Stimulated activated CD8-positive, alpha-beta memory T cell treated with anti-CD3 and anti-CD28 coated beads, Interleukin-7, amount 100 ng/mL, for 1 hour (primary cell): ENCODE measurements around the gene NLRP9.

Experiments used
- DNase-seq, 2 donors: peaks; one replicate each; pipeline ENCODE4 v3.0.0-alpha.2; 2020; ENCODE audit warnings: low read depth in 2 of 2

NLRP9 gene

DNA sequence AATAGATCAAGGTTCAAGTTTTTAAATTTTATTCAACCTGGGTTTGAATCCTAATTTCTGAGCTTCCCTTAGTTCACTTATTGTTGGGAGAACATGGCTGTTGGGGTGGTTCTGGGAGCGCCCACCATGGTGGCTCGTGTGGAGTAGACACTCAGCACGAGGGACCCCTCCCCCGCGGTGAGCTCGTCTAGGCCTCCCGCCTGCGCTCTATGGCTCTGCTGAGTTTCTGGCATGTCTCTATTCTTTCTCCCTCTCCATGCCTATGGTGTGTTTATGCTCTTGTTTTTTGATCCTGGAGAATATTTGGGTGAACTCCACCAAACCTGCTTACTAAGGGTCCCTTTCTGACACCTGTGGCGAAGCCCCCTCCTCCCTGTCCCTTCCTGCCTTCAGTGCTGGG lies 64.7 kb downstream of the NLRP9 start:
- no peak for DNase-seq

DNA sequence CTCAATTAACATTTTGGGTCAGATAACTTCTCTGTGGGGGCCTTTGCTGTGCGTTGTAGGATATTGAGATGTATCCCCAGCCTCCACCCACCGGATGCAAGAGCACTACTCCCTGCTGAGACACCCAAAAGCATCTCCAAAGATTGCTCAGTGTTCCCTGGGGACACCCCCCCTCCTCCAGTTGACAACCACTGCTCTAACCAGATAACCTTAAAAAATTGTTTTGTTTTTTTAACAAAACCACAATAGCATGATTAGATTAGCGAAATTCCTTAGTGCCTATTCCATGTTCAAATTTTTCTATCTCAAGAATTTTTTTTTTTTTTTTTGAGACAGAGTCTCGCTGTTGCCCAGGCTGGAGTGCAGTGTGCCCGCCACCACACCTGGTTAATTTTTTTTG lies 65.8 kb downstream of the NLRP9 start:
- DNase-seq: no peak

DNA sequence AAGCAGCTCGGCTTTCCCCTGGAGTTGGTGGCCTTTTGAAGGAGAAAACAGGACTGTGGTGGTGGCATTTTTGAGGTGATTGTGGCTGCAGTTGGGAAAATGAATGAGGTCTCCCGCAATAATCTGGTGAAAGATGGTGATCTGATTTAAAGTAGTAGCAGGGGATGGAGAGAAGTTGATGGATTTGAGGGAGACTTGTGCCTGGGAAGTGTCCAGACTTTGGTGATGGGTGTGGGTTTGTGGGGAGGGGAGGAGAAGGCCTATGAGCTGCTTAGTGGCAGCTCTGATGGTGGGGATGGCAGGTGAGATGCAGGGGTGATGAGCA lies 67.2 kb downstream of the NLRP9 start:
- DNase-seq: no peak

DNA sequence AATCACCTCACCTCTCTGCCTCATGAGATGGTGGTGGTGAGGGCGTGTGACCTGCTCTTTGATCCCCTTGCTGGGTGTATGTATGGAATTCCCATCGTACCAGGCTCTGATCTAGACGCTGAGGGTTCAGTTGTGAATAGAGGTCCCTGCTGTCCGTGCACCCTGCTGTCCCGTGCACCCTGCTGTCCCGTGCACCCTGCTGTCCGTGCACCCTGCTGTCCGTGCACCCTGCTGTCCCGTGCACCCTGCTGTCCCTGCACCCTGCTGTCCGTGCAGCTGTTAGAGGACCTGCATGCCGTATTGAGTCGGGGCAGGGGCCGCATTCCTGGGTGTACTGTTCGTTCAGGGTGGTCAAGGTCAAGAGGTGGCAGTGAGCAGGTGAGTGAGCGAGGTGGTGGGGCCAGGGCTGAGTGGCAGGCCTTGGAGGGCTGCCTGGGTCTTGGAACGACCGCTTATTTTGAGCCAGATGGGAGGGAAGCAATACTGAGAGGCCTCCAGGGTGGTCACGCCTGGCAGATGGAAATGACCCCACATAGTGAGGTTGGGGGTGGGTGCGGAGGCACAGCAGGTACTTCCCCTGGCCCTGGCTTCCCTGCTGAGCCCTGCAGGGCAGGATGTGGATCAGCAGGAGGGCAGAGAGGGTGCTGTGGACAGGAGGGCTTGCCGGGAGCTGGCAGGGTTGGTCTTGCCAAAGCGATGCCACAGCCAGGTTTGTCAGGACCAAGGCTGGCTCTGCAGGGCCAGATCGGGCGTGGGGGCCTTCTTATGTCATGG lies 67.7 kb downstream of the NLRP9 start:
- no peak for DNase-seq

DNA sequence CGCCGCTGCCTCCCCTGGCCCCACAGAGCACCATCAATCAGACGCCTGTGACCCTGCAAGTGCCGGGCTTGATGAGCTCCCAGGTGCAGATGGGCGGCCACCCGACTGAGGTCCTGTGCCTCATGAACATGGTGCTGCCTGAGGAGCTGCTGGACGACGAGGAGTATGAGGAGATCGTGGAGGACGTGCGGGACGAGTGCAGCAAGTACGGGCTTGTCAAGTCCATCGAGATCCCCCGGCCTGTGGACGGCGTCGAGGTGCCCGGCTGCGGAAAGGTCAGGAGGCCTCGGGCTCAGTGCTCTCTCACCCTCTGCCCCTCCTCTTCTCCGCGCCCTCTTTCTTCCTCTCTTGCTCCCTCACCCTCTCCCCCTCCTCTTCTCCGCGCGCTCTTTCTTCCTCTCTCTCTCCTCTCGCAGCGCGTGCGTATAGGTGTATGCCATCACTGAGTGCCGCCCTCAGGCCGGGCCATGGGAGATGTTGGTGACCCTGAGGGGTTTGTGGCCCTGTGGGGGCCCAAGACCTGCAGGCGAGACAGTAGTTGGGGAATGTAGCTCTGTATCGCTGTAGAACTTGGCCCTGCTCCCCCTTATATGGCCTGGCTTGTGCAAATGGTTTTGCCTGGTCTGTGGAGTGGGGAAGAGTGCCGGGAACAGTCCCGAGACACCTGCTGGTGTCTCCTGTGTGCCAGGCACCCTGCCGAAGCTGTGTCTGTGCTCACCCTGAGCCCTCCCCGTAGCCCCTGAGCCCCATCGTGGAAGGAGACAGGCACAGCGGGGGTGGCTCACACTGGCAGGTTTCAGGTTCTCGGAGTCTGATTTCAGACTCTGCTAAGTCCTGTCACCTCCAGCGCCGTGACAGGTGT lies 68.6 kb downstream of the NLRP9 start:
- no peak for DNase-seq

DNA sequence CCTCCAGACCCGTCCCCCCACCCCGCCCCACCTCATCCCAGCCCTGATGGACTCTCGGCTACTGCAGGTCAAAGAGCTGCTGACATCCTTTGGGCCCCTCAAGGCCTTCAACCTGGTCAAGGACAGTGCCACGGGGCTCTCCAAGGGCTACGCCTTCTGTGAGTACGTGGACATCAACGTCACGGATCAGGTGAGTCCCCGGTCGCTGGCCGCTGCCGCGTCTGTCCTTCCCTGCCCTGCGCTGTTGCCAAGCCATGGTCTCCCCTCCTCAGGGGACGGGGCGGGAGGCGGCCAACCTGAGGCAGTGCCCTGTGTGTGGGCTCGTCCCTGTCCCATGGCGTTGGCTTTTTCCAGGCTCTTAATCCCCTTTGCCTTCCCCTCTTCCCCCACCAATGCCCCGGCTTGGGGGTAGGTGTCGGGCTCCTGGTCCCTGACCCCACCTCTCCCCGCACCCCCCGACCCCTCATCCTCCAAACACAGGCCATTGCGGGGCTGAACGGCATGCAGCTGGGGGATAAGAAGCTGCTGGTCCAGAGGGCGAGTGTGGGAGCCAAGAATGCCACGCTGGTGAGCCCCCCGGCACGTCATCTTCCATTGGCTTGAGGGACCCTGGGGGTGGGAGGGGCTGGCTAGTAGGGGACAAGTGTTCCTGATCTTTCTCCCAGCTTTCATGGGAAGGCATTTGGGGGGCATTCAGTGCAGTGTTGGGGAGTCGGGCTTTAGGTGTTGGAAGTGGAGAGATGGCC lies 69.4 kb downstream of the NLRP9 start:
- no peak for DNase-seq

DNA sequence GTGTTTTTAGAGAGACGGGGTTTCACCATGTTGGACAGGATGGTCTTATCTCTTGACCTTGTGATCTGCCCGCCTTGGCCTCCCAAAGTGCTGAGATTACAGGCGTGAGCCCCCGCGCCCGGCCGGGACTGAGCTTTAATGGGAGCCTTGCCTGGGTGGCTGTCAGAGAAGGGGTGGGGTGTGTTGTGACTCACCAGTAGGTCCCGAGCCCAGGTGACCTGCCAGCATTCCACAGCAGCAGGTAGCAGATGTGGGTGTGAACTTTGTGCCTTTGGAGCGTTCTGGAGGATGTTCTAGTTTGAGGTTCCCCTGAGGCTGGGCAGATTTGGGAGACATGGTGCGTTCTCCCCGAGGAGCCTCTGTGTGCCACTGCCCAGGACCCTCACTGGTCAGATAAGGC lies 70.2 kb downstream of the NLRP9 start:
- no peak for DNase-seq

DNA sequence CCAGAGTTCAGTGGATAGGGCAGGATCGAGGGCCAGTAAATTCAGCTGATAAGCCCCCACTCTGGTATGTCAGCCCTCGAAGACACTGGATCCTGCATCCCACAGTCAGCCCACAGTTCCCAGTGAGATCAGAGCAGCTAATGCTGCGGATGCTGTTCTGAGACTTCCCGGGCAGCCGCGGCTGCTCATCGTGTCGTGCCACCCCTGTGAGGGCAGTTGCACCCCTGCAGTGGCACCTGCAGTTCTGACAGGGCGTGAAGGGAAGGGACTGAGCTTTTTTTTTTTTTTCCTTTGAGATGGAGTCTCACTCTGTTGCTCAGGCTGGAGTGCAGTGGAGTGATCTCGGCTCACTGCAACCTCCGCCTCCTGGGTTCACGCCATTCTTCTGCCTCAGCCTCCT lies 70.7 kb downstream of the NLRP9 start:
- DNase-seq: no peak

DNA sequence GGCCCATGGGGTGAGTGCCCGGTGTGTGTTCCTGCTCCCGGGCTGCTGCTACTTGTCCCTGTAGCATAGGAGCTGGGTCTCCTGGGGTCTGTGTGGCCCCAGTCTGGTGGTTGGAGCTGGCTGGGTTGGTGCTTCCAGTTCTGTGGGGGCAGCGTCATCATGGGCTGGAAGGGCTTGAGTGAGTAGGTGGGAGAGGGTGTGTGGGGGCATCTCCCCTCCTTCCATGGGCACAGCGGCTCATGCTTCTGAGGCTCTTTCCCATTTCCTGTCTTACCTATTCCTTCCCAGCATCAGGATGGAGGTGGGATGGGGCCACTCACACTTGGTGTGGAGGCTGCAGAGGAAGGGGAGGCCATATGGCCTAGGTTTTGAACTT lies 71.2 kb downstream of the NLRP9 start:
- no peak for DNase-seq

DNA sequence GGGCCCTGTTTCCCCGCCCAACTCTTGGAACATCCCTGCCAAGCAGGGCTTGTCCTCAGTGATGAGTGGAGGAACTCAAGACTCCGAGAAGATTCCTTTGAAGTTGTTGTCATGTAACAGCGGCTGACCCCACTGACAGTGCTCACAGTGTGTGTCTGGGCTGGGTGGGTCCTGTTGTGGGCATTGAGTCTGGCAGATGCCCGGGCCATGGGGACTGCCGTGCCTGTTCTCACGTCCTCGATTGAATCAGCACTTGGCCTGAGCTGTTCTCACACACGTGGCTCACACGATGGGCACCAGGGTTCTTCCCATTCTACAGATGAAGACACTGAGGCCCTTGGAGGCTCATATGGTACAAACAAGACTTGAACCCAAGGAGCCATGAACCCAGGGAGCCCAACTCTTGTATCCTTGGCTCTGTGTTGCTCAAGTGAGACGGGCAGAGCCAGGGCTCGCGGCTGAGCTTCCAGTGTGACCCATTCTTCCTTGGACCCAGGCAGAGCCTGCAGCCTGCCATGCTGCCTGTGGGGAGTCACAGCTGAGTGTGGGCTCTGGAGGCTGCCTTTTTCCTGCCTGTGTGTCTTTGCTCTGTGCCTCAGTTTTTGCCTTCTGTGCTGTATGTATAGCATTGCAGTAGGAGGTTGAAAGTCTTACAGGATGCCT lies 71.7 kb downstream of the NLRP9 start:
- DNase-seq: no peak

DNA sequence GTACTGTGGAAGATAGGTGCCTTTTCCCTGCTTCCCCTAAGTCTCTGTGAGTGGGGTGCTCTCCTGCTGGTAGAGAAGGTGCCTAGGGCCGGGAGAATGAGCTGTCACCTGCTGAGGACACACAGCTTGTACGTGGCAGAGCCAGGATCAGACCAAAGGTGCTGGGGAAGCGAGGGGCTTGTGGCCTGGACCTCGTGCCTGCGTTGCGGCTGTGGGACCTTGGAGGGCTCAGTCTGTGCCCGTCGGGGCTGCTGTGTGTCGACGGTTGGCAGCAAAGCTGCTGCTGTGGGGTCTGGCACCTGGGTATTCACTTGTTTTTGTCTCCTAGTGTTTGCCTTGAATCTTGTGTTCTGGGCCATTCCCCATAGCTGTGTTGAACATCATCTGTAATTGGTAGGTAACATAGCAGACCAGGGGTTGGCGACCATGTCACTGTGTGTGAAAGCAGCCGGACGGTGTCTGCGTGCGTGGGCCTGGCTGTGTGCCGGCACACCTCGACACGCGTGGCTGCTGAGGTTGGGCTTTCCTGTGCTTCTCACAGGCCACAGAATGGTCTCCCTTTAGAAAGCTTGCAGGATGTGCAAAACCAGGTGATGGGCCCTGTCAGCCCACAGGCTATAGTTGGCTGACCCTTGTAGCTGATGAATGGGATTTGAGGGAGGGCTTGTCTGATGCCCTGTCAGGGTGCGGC lies 74.2 kb downstream of the NLRP9 start:
- DNase-seq: no peak

DNA sequence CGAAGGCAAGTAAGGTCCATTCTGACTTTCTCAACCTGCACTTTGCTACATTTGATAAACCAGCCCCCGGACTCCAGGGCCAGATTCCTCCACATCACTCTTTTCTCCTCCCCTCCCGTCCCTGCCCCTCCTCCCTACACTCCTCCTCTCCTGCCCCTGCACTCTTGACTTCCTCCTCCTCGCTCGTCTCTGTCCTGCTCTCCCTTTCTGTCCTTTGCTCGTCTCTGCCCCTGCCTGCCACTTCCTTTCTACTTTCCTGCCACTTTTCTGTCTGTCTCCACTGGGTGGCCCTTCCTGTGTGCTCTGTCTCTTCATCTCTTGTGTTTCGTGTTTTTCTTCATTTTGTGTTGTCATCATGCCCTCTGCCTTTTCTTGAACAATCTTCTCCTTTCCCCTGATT lies 76.4 kb downstream of the NLRP9 start:
- no peak for DNase-seq

DNA sequence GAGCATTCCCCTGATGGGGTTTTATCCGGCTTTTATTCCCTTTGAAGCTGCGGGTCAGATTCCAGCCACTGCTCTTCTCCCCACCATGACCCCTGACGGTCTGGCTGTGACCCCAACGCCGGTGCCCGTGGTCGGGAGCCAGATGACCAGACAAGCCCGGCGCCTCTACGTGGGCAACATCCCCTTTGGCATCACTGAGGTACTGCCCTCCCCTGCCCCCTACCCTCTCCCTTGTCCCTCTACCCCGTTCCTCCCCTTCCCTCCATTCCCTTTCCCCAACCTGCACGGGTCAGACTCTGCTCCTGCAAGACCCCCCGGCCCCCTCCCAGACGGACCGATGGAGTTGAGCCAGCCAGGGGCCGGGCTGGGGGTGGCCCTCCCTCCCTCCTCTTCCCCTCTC lies 77.2 kb downstream of the NLRP9 start:
- no peak for DNase-seq

DNA sequence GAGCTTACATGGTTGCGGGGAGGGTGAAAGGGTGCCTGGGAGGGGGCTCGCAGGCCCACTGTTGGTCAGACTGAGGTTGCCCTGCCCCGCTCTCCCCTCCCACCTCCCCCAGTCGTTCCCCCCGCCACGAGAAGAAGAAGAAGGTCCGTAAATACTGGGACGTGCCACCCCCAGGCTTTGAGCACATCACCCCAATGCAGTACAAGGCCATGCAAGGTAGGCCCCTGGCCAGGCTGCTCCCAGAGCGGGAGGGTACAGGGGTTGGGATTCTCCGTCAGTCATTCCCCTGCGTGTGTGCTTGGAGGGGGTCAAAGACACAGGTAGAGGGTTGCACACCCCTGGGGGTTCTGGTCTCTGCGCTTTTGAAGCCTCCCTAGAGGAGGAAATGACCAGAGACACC lies 77.8 kb downstream of the NLRP9 start:
- no peak for DNase-seq

DNA sequence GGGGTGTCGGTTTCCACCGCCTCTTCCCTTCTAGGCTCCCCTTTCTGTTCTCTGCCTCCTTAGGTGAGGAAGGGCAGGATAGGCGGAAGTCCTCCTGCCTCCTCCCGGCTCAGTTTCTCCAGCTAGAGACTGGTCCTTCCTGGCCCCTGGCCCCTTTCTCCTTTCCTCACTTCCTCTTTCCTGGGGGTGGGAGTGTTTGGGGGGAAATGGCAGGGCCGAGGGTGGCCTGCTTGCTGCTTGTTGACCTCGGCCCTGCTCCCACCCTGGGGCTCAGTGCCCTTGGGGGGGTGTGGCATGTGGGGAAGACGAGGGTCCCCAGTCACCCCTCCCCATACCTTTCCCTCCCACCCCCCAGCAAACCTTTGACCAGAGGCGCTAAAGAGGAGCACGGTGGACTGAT lies 78.4 kb downstream of the NLRP9 start:
- no peak for DNase-seq

DNA sequence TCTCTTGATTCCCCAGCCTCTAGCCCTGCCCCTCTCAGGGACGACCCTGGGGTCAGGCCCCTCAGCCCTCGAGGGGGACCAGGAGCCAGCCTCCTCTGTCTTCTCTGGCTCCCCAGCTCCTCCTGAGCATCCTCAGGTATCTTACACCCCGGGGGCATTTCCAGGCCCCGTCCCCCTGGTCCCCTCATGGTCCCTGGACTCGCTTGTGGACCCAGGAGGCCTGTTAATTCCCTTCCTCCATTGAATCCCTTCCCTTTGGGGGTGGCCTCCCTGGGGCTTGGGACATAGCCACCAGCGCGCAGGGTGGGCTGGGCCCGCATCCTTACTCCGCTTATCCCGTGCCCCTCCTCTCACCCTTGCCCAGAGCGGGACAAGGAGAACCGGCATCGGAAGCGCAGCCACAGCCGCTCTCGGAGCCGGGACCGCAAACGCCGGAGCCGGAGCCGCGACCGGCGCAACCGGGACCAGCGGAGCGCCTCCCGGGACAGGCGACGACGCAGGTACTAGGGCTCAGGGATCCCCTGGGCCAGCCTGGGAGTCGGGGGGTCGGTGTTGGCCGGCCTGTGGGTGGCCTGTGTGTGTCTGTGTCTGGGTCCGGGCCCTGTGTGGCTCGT lies 79.2 kb downstream of the NLRP9 start:
- DNase-seq: no peak
